HuH-7 (cell line): ENCODE results near the gene VPS9D1.

Source experiments
- DNase-seq: peaks from one replicate; pipeline ENCODE4 v3.0.0; 2011; ENCODE audit warnings: low spot score

Gene VPS9D1

GRCh38 chr16:89732918-89733242 is 12.2 kb upstream of the VPS9D1 start:
- no peak for DNase-seq

GRCh38 chr16:89732142-89732917 is 11.6 kb upstream of the VPS9D1 start:
- no peak for DNase-seq

- no peak for DNase-seq
Observed at GRCh38 chr16:89730610-89731234, 10.0 kb upstream of the VPS9D1 start.

- no peak for DNase-seq
Observed at GRCh38 chr16:89729863-89730593, 9.3 kb upstream of the VPS9D1 start.

- DNase-seq, result no peak
Observed at GRCh38 chr16:89729293-89729692, 8.6 kb upstream of the VPS9D1 start.

- no peak for DNase-seq
Observed at GRCh38 chr16:89727406-89728120, 6.9 kb upstream of the VPS9D1 start.

- no peak for DNase-seq
Observed at GRCh38 chr16:89723279-89724250, 2.9 kb upstream of the VPS9D1 start.

- no peak for DNase-seq
Observed at GRCh38 chr16:89722392-89723278, 1.9 kb upstream of the VPS9D1 start.

- DNase-seq, result peak; percentile 72
Observed at GRCh38 chr16:89721546-89722391, 1.1 kb upstream of the VPS9D1 start.

- DNase-seq, result peak; percentile 83
Observed at GRCh38 chr16:89720551-89720812, 216 bp downstream of the VPS9D1 start.

- no peak for DNase-seq
Observed at GRCh38 chr16:89717688-89718505, 2.8 kb downstream of the VPS9D1 start.

GRCh38 chr16:89716916-89717687 is 3.6 kb downstream of the VPS9D1 start:
- no peak for DNase-seq

- DNase-seq, result no peak
Observed at GRCh38 chr16:89716493-89716892, 4.2 kb downstream of the VPS9D1 start.

- no peak for DNase-seq
Observed at GRCh38 chr16:89712274-89712781, 8.4 kb downstream of the VPS9D1 start.

- no peak for DNase-seq
Observed at GRCh38 chr16:89711601-89712273, 9.0 kb downstream of the VPS9D1 start.

GRCh38 chr16:89710709-89711564 is 9.8 kb downstream of the VPS9D1 start:
- DNase-seq, result no peak
